Hepatocyte (in vitro differentiated cells): ENCODE measurements around the gene SLC43A2.

Experiments used
- EZH2 ChIP-seq: fragments of 200-600 bp; sonication (generic); IDR thresholded peaks from 2 replicates; pipeline ENCODE4 v1.6.1; 2016; ENCODE audit warnings: antibody characterized with exemption, mild to moderate bottlenecking, borderline replicate concordance
- TF ChIP-seq, protein P1 (sequence below): fragments of 200-600 bp; sonication (generic); IDR thresholded peaks from 2 replicates; pipeline ENCODE4 v1.5.1; 2016; ENCODE audit warnings: antibody characterized with exemption, mild to moderate bottlenecking; ENCODE audit not compliant: poor library complexity

DNA sequence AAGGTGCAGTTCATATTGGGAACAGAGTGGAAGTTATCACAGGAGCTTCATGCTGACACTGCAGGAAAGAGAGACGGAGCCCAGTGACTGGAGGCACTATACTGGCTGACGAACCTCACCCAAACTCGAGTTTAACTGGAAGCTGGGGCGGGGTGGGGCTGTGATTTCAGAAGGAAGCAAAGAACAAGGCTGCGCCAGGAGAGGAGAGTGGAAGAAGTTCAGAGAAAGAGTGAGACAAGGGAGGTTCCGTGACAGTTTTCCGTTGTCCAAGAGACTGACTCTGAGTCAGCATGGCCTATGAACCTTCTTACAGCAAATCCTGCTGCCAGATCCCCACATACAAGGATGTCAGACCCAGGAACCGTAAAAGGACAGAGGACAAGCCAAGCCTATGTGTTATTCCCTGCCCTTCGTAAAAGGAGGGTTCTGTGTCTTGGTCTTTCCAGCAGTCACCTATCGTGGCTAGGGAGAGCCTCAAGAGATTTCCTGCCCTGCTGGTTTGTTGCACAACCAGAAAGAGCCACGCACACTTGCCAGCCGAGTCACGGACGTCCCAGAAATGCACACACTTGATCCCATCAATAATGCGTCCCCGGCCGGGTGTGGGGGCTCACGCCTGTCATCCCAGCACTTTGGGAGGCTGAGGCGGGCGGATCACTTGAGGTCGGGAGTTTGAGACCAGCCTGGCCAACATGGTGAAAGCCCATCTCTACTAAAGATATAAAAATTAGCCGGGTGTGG is 71.1 kb downstream of the SLC43A2 start:
- TF ChIP-seq, protein P1, sequence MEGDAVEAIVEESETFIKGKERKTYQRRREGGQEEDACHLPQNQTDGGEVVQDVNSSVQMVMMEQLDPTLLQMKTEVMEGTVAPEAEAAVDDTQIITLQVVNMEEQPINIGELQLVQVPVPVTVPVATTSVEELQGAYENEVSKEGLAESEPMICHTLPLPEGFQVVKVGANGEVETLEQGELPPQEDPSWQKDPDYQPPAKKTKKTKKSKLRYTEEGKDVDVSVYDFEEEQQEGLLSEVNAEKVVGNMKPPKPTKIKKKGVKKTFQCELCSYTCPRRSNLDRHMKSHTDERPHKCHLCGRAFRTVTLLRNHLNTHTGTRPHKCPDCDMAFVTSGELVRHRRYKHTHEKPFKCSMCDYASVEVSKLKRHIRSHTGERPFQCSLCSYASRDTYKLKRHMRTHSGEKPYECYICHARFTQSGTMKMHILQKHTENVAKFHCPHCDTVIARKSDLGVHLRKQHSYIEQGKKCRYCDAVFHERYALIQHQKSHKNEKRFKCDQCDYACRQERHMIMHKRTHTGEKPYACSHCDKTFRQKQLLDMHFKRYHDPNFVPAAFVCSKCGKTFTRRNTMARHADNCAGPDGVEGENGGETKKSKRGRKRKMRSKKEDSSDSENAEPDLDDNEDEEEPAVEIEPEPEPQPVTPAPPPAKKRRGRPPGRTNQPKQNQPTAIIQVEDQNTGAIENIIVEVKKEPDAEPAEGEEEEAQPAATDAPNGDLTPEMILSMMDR, result no peak
- no peak for TF ChIP-seq EZH2
